HepG2 (cell line): ENCODE data around the gene SMAP2. TPM values are rescaled to one million over a fixed set of nuclear protein-coding genes. Genes with fewer than 3 reads are reported as not detected.

Experiments used
- CCAR2 ChIP-seq: fragments of 200-400 bp; formaldehyde crosslinking; optimal IDR thresholded peaks from 2 replicates; pipeline ENCODE3; 2018; ENCODE audit warnings: low read depth, mild to moderate bottlenecking, low read length, moderate library complexity
- FOXP4 ChIP-seq: sonication (generic); formaldehyde crosslinking; IDR thresholded peaks from 2 replicates; pipeline ENCODE4 v1.4.0; 2020; ENCODE audit warnings: missing genetic modification reagents
- GPN1 ChIP-seq: sonication (generic); formaldehyde crosslinking; IDR thresholded peaks from 2 replicates; pipeline ENCODE4 v1.5.1; 2020; ENCODE audit warnings: missing genetic modification reagents, borderline replicate concordance
- MBNL3 ChIP-seq: fragments of 250-450 bp; sonication (Bioruptor Pico); conservative IDR thresholded peaks from 2 replicates; pipeline ENCODE4 v1.8.0; 2022; ENCODE audit warnings: mild to moderate bottlenecking, inconsistent platforms
- NR2F6 ChIP-seq, 2 experiments: IDR thresholded peaks; 2 replicates each; pipeline ENCODE4 v1.6.1; 2016; ENCODE audit warnings: antibody characterized with exemption in 1 of 2, mild to moderate bottlenecking in 1 of 2
- RFX5 ChIP-seq: IDR thresholded peaks from 2 replicates; pipeline ENCODE4 v1.6.1; 2011; ENCODE audit warnings: low read depth, low read length, improper control_type of control experiment
- SMC3 ChIP-seq: IDR thresholded peaks from 2 replicates; pipeline ENCODE4 v1.6.1; 2011; ENCODE audit warnings: low read length, improper control_type of control experiment
- SPEN ChIP-seq: sonication (generic); formaldehyde crosslinking; IDR thresholded peaks from 2 replicates; pipeline ENCODE4 v1.5.1; 2020; ENCODE audit warnings: low read depth, mild to moderate bottlenecking, missing genetic modification reagents
- ZIK1 ChIP-seq: sonication (generic); formaldehyde crosslinking; IDR thresholded peaks from 2 replicates; pipeline ENCODE4 v1.5.0; 2020; ENCODE audit warnings: mild to moderate bottlenecking, low read depth, missing genetic modification reagents, borderline replicate concordance
- ZNF296 ChIP-seq: sonication (generic); formaldehyde crosslinking; conservative IDR thresholded peaks from 2 replicates; pipeline ENCODE4 v1.5.0; 2020; ENCODE audit warnings: mild to moderate bottlenecking, missing genetic modification reagents
- ZNF512B ChIP-seq: sonication (generic); formaldehyde crosslinking; IDR thresholded peaks from 2 replicates; pipeline ENCODE4 v1.5.1; 2020; ENCODE audit warnings: missing genetic modification reagents, mild to moderate bottlenecking, borderline replicate concordance
- ZNF570 ChIP-seq: sonication (generic); formaldehyde crosslinking; IDR thresholded peaks from 2 replicates; pipeline ENCODE4 v1.4.0; 2020; ENCODE audit warnings: mild to moderate bottlenecking, missing genetic modification reagents, borderline replicate concordance
- ZNF710 ChIP-seq: sonication (generic); formaldehyde crosslinking; IDR thresholded peaks from 2 replicates; pipeline ENCODE4 v1.5.0; 2020; ENCODE audit warnings: mild to moderate bottlenecking, missing genetic modification reagents, borderline replicate concordance
- ZNF747 ChIP-seq: sonication (generic); formaldehyde crosslinking; IDR thresholded peaks from 2 replicates; pipeline ENCODE4 v1.8.1; 2023; ENCODE audit warnings: missing genetic modification reagents, mild to moderate bottlenecking, borderline replicate concordance
- ZNF841 ChIP-seq: sonication (generic); formaldehyde crosslinking; IDR thresholded peaks from 2 replicates; pipeline ENCODE4 v1.8.1; 2023; ENCODE audit warnings: missing genetic modification reagents, borderline replicate concordance
- ZSCAN9 ChIP-seq: IDR thresholded peaks from 2 replicates; pipeline ENCODE4 v1.6.1; 2016; ENCODE audit warnings: borderline replicate concordance
- polyA plus RNA-seq, 8 experiments: library from polyadenylated mRNA; depleted of rRNA in 3 of 8; stranded (reverse) in 7 of 8; unstranded in 1 of 8; fragments of >200 nt; fragmentation: Illumina TruSeq in 4 of 8; extraction: Trizol in 4 of 8; gene quantifications; 2 replicates each; pipeline versions ENCODE4 v1.2.1 to v1.2.3, GENCODE V29; 2011 to 2016; ENCODE audit warnings: low read depth in 4 of 8, missing spikeins in 1 of 8, mixed read lengths in 1 of 8; ENCODE audit not compliant: insufficient read depth in 1 of 8
- total RNA-seq, 5 experiments: library from RNA; depleted of rRNA; stranded (reverse); fragments of >200 nt; fragmentation: Illumina TruSeq; extraction: Trizol; gene quantifications; 2 replicates each; pipeline ENCODE4 v1.2.3, GENCODE V29; 2016; ENCODE audit warnings: low read depth in 1 of 5
- TF ChIP-seq, protein P1 (sequence below): sonication (generic); formaldehyde crosslinking; IDR thresholded peaks from 2 replicates; pipeline ENCODE4 v1.4.0; 2020; ENCODE audit warnings: missing genetic modification reagents, borderline replicate concordance

Gene SMAP2
- total and polyA plus RNA-seq, 2 of the 13 experiments (the other 11 are each of a cell fraction or from before 2014, with no cell fraction given), result 19.0 to 22.3 TPM

DNA sequence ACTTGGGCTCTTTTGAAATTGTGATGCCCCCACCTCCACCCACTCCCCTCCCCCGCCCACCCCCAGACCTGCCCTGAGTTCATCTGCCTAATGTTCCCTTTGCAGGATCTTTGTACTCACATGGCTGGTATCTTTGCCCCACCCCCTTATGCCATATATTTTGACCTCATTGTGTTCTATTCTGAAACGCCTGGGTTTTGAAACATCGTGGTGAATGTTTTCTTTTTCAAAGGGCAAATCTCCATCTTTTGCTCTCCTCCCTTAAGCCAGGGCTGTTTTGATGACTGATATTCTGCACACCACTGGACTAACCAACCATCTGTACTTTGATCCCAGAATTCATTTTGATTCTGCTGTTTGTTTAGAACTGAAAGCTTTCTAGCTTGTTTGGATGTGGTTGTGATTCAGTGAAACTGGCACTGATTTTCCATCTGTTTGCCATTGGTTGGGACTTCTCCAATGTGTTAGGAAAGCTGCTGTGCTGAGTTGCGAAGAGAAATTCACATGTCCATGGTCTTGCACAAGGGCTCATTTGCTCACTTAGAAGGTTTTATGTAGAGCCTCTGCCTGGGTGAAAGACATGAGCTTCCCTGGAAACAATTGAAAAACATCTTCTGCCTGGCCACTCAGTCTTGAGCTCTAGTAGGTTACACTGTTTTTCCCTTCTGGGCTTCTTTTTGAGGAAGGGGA, 16.5 kb downstream of the SMAP2 start (continued):
- TF ChIP-seq ZNF570 (CRISPR knock-in tag), result no peak
- no peak for TF ChIP-seq ZNF841 (CRISPR knock-in tag)
- TF ChIP-seq ZNF710 (CRISPR knock-in tag), result peak; percentile 87; the same call in 1 of the 2 replicates
- peak; percentile 65; the same call in 1 of the 2 replicates for TF ChIP-seq NR2F6 (IDR thresholded peaks at IDR 0.05)
- TF ChIP-seq NR2F6 (CRISPR knock-in tag; IDR thresholded peaks at IDR 0.05), result peak; percentile 69; the same call in 1 of the 2 replicates
- no peak for TF ChIP-seq RFX5
- no peak for TF ChIP-seq MBNL3 (CRISPR knock-in tag)
- TF ChIP-seq ZSCAN9 (CRISPR knock-in tag), result peak; percentile 45; the same call in 1 of the 2 replicates
- TF ChIP-seq, protein P1, sequence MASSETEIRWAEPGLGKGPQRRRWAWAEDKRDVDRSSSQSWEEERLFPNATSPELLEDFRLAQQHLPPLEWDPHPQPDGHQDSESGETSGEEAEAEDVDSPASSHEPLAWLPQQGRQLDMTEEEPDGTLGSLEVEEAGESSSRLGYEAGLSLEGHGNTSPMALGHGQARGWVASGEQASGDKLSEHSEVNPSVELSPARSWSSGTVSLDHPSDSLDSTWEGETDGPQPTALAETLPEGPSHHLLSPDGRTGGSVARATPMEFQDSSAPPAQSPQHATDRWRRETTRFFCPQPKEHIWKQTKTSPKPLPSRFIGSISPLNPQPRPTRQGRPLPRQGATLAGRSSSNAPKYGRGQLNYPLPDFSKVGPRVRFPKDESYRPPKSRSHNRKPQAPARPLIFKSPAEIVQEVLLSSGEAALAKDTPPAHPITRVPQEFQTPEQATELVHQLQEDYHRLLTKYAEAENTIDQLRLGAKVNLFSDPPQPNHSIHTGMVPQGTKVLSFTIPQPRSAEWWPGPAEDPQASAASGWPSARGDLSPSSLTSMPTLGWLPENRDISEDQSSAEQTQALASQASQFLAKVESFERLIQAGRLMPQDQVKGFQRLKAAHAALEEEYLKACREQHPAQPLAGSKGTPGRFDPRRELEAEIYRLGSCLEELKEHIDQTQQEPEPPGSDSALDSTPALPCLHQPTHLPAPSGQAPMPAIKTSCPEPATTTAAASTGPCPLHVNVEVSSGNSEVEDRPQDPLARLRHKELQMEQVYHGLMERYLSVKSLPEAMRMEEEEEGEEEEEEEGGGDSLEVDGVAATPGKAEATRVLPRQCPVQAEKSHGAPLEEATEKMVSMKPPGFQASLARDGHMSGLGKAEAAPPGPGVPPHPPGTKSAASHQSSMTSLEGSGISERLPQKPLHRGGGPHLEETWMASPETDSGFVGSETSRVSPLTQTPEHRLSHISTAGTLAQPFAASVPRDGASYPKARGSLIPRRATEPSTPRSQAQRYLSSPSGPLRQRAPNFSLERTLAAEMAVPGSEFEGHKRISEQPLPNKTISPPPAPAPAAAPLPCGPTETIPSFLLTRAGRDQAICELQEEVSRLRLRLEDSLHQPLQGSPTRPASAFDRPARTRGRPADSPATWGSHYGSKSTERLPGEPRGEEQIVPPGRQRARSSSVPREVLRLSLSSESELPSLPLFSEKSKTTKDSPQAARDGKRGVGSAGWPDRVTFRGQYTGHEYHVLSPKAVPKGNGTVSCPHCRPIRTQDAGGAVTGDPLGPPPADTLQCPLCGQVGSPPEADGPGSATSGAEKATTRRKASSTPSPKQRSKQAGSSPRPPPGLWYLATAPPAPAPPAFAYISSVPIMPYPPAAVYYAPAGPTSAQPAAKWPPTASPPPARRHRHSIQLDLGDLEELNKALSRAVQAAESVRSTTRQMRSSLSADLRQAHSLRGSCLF (CRISPR knock-in tag), result no peak
- no peak for TF ChIP-seq SMC3
- TF ChIP-seq ZNF296 (CRISPR knock-in tag), result no peak
- TF ChIP-seq ZNF747 (CRISPR knock-in tag), result no peak
- TF ChIP-seq CCAR2, result no peak
- TF ChIP-seq FOXP4 (CRISPR knock-in tag), result peak; percentile 80
- no peak for TF ChIP-seq GPN1 (CRISPR knock-in tag)
- TF ChIP-seq SPEN, result no peak
- no peak for TF ChIP-seq ZNF512B (CRISPR knock-in tag)
- no peak for TF ChIP-seq ZIK1
